ENCODE measurements around the gene GEMIN7.

DNA sequence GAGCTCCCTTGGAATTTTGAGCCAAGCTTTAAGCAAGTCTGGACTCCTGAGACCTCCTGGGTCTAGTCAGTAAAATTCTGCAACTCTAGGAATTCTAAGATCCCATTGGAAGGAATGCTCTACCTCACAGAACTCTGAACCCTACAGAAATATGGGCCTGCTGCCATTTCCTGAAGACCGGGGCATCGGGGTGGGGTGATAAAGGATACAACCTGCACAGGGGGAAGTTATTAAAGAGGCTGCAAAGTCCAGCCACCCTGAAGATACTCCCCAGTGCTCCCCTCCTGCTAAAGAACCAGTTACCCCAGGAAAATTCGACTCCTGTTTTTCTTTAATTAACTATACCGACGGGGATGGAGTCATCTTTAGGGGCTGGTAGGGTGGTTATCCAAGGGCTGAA lies 11.5 kb downstream of the GEMIN7 start:
- TF ChIP-seq, protein P1, sequence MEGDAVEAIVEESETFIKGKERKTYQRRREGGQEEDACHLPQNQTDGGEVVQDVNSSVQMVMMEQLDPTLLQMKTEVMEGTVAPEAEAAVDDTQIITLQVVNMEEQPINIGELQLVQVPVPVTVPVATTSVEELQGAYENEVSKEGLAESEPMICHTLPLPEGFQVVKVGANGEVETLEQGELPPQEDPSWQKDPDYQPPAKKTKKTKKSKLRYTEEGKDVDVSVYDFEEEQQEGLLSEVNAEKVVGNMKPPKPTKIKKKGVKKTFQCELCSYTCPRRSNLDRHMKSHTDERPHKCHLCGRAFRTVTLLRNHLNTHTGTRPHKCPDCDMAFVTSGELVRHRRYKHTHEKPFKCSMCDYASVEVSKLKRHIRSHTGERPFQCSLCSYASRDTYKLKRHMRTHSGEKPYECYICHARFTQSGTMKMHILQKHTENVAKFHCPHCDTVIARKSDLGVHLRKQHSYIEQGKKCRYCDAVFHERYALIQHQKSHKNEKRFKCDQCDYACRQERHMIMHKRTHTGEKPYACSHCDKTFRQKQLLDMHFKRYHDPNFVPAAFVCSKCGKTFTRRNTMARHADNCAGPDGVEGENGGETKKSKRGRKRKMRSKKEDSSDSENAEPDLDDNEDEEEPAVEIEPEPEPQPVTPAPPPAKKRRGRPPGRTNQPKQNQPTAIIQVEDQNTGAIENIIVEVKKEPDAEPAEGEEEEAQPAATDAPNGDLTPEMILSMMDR (IDR thresholded peaks at IDR 0.05), result no peak
- TF ChIP-seq POLR2A (IDR thresholded peaks at IDR 0.05), result no peak
